AG04449 (cell line): ENCODE measurements around the gene UAP1.

Experiments used
- CTCF ChIA-PET: fragments of 350-600 bp; formaldehyde crosslinking; extraction: SDS; loops from one replicate; lab custom pipeline; 2021; ENCODE audit warnings: antibody characterized with exemption; lab: Yijun Ruan, JAX
- POLR2A ChIA-PET: fragments of 400-600, 350-600 bp; formaldehyde crosslinking; extraction: SDS; loops from one replicate; lab custom pipeline; 2020; ENCODE audit warnings: antibody characterized with exemption, inconsistent platforms; lab: Yijun Ruan, JAX
- DNase-seq: peaks from one replicate; pipeline ENCODE4 v3.0.0-alpha.2; 2010; ENCODE audit warnings: low read depth, low spot score
- H3K4me3 ChIP-seq: 2 replicates; pipeline ENCODE4 v1.5.1; 2011; ENCODE audit warnings: low read depth, mild to moderate bottlenecking, control low read depth, low read length
- TF ChIP-seq, protein P1 (sequence below): IDR thresholded peaks from one replicate; pipeline ENCODE4 v1.5.1; 2011; ENCODE audit warnings: mild to moderate bottlenecking, moderate library complexity, low read length, control low read depth, inconsistent platforms; ENCODE audit not compliant: insufficient read depth; ENCODE audit errors: missing control alignments

The UAP1 gene

DNA sequence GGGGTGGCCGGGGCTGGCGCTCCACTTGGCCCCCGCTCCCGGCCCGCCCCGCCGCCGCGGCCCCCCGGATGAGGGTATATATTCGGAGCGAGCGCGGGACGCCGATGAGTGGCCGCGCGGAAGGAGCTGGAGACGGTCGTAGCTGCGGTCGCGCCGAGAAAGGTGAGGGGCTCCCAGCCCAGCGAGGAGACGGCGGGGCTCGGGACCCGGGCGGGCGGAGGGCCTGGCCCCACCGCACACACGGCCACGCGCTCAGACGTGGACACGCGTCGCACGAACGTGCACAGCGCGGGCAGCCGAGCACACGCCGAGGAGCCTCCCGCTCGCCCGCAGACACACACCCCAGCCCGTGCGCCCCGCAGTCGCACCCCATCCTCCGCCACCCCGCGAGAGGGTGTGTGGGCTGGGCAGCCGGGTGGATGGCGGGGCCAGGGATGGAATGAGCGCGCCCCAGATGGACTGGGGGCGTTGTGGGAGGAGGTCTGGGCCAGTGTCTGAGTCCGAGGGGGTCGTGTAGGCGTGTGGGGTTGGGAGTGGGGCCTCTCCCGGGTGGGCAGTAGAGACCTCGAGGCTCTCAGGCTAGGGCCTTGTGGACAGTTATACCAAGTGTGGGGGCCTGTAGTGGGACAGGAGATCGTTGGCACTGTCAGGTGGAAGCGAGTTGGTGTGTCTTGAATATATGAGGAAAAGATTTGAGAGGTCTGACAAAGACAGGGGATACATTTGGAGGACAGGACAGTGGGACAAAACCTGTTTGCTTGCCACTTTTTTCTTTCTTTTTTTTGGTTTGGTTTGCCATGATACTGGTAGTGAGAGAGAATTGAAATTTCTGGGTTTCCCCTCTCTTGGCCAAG, at the start of gene UAP1:
Gene UAP1 (plus strand): TSS at position 107 of the 854 bp plus-strand sequence. CDS start 4,347 bp downstream, outside the sequence.
- TF ChIP-seq, protein P1, sequence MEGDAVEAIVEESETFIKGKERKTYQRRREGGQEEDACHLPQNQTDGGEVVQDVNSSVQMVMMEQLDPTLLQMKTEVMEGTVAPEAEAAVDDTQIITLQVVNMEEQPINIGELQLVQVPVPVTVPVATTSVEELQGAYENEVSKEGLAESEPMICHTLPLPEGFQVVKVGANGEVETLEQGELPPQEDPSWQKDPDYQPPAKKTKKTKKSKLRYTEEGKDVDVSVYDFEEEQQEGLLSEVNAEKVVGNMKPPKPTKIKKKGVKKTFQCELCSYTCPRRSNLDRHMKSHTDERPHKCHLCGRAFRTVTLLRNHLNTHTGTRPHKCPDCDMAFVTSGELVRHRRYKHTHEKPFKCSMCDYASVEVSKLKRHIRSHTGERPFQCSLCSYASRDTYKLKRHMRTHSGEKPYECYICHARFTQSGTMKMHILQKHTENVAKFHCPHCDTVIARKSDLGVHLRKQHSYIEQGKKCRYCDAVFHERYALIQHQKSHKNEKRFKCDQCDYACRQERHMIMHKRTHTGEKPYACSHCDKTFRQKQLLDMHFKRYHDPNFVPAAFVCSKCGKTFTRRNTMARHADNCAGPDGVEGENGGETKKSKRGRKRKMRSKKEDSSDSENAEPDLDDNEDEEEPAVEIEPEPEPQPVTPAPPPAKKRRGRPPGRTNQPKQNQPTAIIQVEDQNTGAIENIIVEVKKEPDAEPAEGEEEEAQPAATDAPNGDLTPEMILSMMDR, result no peak
- ChIA-PET POLR2A (interaction anchor here (0.5 to 3.0 kb wide), 17 partner anchors 10 to 116 kb away, joined by 3 to 49 read pairs (median 4); partner anchors contain the start of gene DDR2), CTCF (no interaction called here)
- H3K4me3 ChIP-seq, result peak within 1 kb of the TSS; percentile 92
- no peak for DNase-seq

GRCh38 chr1:162527314-162527713, 34.2 kb upstream of the UAP1 start:
- TF ChIP-seq, protein P1, result no peak
- no peak for DNase-seq
- no peak overlapping the region for H3K4me3 ChIP-seq
- POLR2A ChIA-PET, result no interaction called here
- CTCF ChIA-PET, result interaction anchor here (1.4 kb wide), 2 partner anchors 8 to 86 kb away, joined by 4 read pairs; no protein-coding TSS in a partner anchor

DNA sequence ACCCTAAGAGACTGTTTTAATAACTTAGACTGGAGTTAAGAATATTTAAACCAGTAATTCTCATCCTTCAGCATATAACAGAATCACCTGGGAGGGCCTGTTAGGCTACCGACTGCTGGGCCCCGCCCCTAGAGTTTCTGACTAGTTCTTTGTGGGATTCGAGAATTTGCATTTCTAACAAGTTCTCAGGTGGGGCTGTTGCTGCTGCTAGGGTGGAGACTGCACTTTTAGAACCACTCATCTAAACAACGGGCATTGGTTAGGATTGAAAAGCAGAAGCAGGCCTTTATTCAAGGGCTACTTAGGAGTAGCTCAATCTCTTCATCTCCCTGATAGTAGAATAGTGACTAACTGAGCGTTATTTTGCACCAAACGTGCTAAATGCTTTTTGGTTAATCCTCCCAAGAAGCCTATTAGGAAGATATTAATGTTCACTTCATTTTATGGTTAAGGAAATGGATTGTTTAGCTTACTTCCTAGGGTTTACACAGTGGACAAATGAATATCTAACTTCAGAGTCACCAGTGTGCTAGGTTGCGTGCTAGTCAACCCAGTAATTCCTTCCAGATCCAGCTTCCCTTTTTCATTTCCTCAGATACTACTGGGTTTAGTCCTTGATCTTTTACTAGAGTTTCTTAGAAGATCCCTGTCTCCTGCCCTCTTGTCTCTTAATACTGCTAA, 31.1 kb upstream of the UAP1 start:
- CTCF ChIA-PET, result interaction anchor here (0.9 kb wide), 1 partner anchor 11 kb away, joined by 3 read pairs; no protein-coding TSS in a partner anchor
- no peak for DNase-seq
- POLR2A ChIA-PET, result interaction anchor here (0.7 kb wide), 1 partner anchor 31 kb away, joined by 3 read pairs; the partner anchor contains the start of gene UAP1
- TF ChIP-seq, protein P1, result no peak
- H3K4me3 ChIP-seq, result no peak overlapping the region

DNA sequence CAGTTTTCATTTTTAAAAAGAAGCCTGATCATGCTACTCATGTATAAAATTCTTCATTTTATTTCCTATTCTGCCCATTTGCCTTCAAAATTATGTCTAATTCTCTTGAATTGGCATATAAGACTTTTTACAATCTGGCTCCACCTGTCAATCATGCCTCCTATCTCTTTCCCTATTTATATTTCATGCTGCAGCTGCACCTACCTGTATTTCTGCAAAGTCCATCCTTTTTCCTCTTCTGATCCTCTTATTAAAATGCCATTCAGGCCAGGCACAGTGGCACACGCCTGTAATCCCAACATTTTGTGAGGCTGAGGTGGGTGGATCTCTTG, 30.6 kb upstream of the UAP1 start:
- no peak overlapping the region for H3K4me3 ChIP-seq
- CTCF ChIA-PET, result interaction anchor here (0.9 kb wide), 1 partner anchor 12 kb away, joined by 3 read pairs; no protein-coding TSS in a partner anchor
- POLR2A ChIA-PET, result no interaction called here
- no peak for DNase-seq
- TF ChIP-seq, protein P1, result no peak

GRCh38 chr1:162535501-162535900, 26.0 kb upstream of the UAP1 start:
- no peak overlapping the region for H3K4me3 ChIP-seq
- TF ChIP-seq, protein P1, result no peak
- no peak for DNase-seq
- ChIA-PET POLR2A (interaction anchor here (0.7 kb wide), 2 partner anchors 32 to 127 kb away, joined by 3 to 8 read pairs; no protein-coding TSS in a partner anchor), CTCF (interaction anchor here (0.6 kb wide), 1 partner anchor 8 kb away, joined by 3 read pairs; no protein-coding TSS in a partner anchor)
